Body of pancreas (tissue), 4 donors: ENCODE data around the gene NR3C2.

Source experiments
- POLR2A ChIP-seq, 3 donors: fragments of 450-650 bp; IDR thresholded peaks; one replicate each; pipeline ENCODE4 v1.6.1; 2016; ENCODE audit warnings: antibody characterized with exemption in 3 of 3, mild to moderate bottlenecking in 2 of 3
- TF ChIP-seq, protein P1 (sequence below), 7 experiments: fragments of 450-650 bp in 4 of 7; fragments of 200-600 bp in 3 of 7; sonication (generic) in 3 of 7; IDR thresholded peaks; one replicate each; pipeline ENCODE4 v1.5.1; 2016 to 2019; ENCODE audit warnings: antibody characterized with exemption in 7 of 7

DNA sequence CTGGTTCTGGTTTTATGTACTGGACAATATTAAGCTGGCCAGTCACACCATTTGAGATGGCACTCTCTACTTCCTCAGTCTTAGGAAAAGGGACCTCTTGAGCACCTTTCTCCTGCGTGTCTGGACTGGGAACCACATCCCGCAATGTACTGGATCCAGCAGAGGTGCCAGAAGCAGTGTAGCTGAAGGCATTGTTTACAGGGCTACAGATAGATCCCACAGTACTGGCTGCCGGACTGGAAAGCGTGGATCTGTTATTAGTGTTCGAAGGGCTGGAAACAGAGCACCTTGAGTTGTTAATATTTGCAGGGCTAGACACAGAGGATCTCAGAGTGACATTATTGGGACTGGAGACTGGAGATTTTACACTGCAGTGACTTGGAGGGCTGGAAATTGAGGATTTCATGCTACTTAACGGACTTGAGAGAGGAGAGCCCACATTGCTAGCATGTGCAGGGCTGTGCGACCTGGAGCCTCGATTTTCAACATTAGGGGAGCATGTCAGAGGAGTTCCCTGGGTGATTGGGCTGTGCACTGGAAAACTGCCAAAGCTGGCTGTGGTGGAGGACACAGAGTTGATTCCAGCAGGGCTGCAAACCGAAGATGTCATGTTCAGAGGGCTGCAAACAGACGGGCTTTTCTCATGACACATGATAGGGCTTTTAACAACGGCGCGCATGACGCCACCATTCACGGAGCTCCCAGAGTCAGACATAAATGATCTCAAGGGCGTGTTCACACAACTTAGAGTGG is 6.4 kb downstream of the NR3C2 start:
- TF ChIP-seq, protein P1, sequence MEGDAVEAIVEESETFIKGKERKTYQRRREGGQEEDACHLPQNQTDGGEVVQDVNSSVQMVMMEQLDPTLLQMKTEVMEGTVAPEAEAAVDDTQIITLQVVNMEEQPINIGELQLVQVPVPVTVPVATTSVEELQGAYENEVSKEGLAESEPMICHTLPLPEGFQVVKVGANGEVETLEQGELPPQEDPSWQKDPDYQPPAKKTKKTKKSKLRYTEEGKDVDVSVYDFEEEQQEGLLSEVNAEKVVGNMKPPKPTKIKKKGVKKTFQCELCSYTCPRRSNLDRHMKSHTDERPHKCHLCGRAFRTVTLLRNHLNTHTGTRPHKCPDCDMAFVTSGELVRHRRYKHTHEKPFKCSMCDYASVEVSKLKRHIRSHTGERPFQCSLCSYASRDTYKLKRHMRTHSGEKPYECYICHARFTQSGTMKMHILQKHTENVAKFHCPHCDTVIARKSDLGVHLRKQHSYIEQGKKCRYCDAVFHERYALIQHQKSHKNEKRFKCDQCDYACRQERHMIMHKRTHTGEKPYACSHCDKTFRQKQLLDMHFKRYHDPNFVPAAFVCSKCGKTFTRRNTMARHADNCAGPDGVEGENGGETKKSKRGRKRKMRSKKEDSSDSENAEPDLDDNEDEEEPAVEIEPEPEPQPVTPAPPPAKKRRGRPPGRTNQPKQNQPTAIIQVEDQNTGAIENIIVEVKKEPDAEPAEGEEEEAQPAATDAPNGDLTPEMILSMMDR (IDR thresholded peaks at IDR 0.05): no peak
- TF ChIP-seq POLR2A (IDR thresholded peaks at IDR 0.05): no peak
